ENCODE measurements around the gene VAV3.

GRCh38 chr1:107551456-107551855 is 413.5 kb downstream of the VAV3 start:
- TF ChIP-seq USF2 (IDR thresholded peaks at IDR 0.05; ENCODE audit: borderline replicate concordance, low read depth, low read length) = no peak
- TF ChIP-seq CTCF (IDR thresholded peaks at IDR 0.05) = no peak
- TF ChIP-seq MXI1 (IDR thresholded peaks at IDR 0.05; ENCODE audit: low read depth, low read length) = no peak
- no peak for TF ChIP-seq POLR2AphosphoS5 (IDR thresholded peaks at IDR 0.05; ENCODE audit: low read depth, low read length)
- no peak for TF ChIP-seq TAF1 (IDR thresholded peaks at IDR 0.05; ENCODE audit: borderline replicate concordance, low read depth, low read length)
- no peak for TF ChIP-seq NFIC (IDR thresholded peaks at IDR 0.05; ENCODE audit: borderline replicate concordance)
- TF ChIP-seq EP300 (IDR thresholded peaks at IDR 0.05; ENCODE audit: borderline replicate concordance in 1 of 2, low read depth in 1 of 2, low read length in 1 of 2) = no peak
- TF ChIP-seq JUND (IDR thresholded peaks at IDR 0.05) = no peak
- TF ChIP-seq MAX (IDR thresholded peaks at IDR 0.05; ENCODE audit: low read depth) = no peak
- TF ChIP-seq TCF12 (IDR thresholded peaks at IDR 0.05) = no peak
- no peak for TF ChIP-seq REST (IDR thresholded peaks at IDR 0.05; ENCODE audit: low read depth, low read length)
- TF ChIP-seq YY1 (IDR thresholded peaks at IDR 0.05; ENCODE audit: low read depth) = no peak
- no peak for TF ChIP-seq NRF1 (IDR thresholded peaks at IDR 0.05; ENCODE audit: low read depth, low read length)
